ENCODE measurements around the gene PLEKHA6.

Gene PLEKHA6

GRCh38 chr1:204353213-204353910 is 6.4 kb downstream of the PLEKHA6 start:
- Histone ChIP-seq H3K9ac (no peak overlapping the region), H3K36me3 (ENCODE audit: insufficient read depth) (no peaks in the 10 kb centered on the region), H3K79me2 (ENCODE audit: insufficient read depth, low read depth) (no peaks in the 10 kb centered on the region), H3K27me3 (ENCODE audit: insufficient read depth, low read depth) (peaks cover 3% of the 10 kb centered on the region; the same call in 1 of the 2 replicates), H2AFZ (ENCODE audit: low read depth) (no peak overlapping the region), H3K4me3 (IDR thresholded peaks at IDR 0.05; ENCODE audit: insufficient read depth, low read depth, low read length) (no peak overlapping the region), H3K27ac (no peak overlapping the region), H3K4me1 (ENCODE audit: low read depth, poor library complexity, severe bottlenecking) (no peaks in the 10 kb centered on the region), H4K20me1 (ENCODE audit: insufficient read depth) (no peaks in the 10 kb centered on the region), H3K4me2 (no peak overlapping the region)
- TF ChIP-seq, protein P1, sequence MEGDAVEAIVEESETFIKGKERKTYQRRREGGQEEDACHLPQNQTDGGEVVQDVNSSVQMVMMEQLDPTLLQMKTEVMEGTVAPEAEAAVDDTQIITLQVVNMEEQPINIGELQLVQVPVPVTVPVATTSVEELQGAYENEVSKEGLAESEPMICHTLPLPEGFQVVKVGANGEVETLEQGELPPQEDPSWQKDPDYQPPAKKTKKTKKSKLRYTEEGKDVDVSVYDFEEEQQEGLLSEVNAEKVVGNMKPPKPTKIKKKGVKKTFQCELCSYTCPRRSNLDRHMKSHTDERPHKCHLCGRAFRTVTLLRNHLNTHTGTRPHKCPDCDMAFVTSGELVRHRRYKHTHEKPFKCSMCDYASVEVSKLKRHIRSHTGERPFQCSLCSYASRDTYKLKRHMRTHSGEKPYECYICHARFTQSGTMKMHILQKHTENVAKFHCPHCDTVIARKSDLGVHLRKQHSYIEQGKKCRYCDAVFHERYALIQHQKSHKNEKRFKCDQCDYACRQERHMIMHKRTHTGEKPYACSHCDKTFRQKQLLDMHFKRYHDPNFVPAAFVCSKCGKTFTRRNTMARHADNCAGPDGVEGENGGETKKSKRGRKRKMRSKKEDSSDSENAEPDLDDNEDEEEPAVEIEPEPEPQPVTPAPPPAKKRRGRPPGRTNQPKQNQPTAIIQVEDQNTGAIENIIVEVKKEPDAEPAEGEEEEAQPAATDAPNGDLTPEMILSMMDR (conservative IDR thresholded peaks at IDR 0.05; ENCODE audit: low read depth, low read length) = no peak

- Histone ChIP-seq H3K4me2 (no peak overlapping the region), H3K36me3 (ENCODE audit: insufficient read depth) (no peaks in the 10 kb centered on the region), H3K9ac (no peak overlapping the region), H2AFZ (ENCODE audit: low read depth) (no peak overlapping the region), H3K4me1 (ENCODE audit: low read depth, poor library complexity, severe bottlenecking) (no peaks in the 10 kb centered on the region), H3K27ac (no peak overlapping the region), H3K4me3 (IDR thresholded peaks at IDR 0.05; ENCODE audit: insufficient read depth, low read depth, low read length) (no peak overlapping the region), H3K27me3 (ENCODE audit: insufficient read depth, low read depth) (peaks cover under 1% of the 10 kb centered on the region; the same call in 1 of the 2 replicates), H3K79me2 (ENCODE audit: insufficient read depth, low read depth) (no peaks in the 10 kb centered on the region), H4K20me1 (ENCODE audit: insufficient read depth) (no peaks in the 10 kb centered on the region)
- TF ChIP-seq, protein P1 (conservative IDR thresholded peaks at IDR 0.05; ENCODE audit: low read depth, low read length) = no peak
Measured at GRCh38 chr1:204350857-204351573, 8.7 kb downstream of the PLEKHA6 start.

GRCh38 chr1:204350312-204350711 is 9.4 kb downstream of the PLEKHA6 start:
- Histone ChIP-seq H4K20me1 (ENCODE audit: insufficient read depth) (no peaks in the 10 kb centered on the region), H3K4me3 (IDR thresholded peaks at IDR 0.05; ENCODE audit: insufficient read depth, low read depth, low read length) (no peak overlapping the region), H3K4me1 (ENCODE audit: low read depth, poor library complexity, severe bottlenecking) (no peaks in the 10 kb centered on the region), H3K4me2 (no peak overlapping the region), H3K27me3 (ENCODE audit: insufficient read depth, low read depth) (no peaks in the 10 kb centered on the region; the same call in 1 of the 2 replicates), H3K36me3 (ENCODE audit: insufficient read depth) (no peaks in the 10 kb centered on the region), H3K79me2 (ENCODE audit: insufficient read depth, low read depth) (no peaks in the 10 kb centered on the region), H2AFZ (ENCODE audit: low read depth) (no peak overlapping the region), H3K9ac (no peak overlapping the region), H3K27ac (no peak overlapping the region)
- TF ChIP-seq, protein P1 (conservative IDR thresholded peaks at IDR 0.05; ENCODE audit: low read depth, low read length) = no peak

DNA sequence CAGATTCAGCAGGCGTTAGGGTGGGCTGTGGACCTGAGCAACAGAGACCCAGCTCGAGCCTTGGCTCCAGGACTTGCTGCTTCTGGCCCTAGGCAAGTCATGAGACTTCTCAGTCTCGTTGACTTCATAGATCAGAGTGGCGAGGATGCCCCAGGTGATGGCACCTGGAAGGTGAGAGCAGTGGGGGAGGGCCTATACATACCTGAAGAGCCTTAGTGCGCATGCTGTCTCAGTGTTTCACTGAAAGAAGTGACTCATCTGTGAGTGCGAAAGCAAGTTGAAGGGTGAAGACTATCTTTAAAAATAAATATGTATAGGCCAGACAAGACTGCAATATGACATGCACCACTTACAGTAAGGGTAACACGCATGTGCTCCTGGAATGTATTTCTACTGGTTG is 10.1 kb downstream of the PLEKHA6 start:
- Histone ChIP-seq H3K9ac (no peak overlapping the region), H3K4me3 (IDR thresholded peaks at IDR 0.05; ENCODE audit: insufficient read depth, low read depth, low read length) (no peak overlapping the region), H2AFZ (ENCODE audit: low read depth) (no peak overlapping the region), H3K4me1 (ENCODE audit: low read depth, poor library complexity, severe bottlenecking) (no peaks in the 10 kb centered on the region), H3K36me3 (ENCODE audit: insufficient read depth) (no peaks in the 10 kb centered on the region), H3K27me3 (ENCODE audit: insufficient read depth, low read depth) (no peaks in the 10 kb centered on the region; the same call in 1 of the 2 replicates), H3K27ac (no peak overlapping the region), H3K79me2 (ENCODE audit: insufficient read depth, low read depth) (no peaks in the 10 kb centered on the region), H3K4me2 (no peak overlapping the region), H4K20me1 (ENCODE audit: insufficient read depth) (no peaks in the 10 kb centered on the region)
- TF ChIP-seq, protein P1 (conservative IDR thresholded peaks at IDR 0.05; ENCODE audit: low read depth, low read length) = no peak

Data from KMS-11 (cell line).